Gastroesophageal sphincter (tissue), 4 donors: ENCODE data around the gene SNHG17. TPM values are rescaled to one million over a fixed set of nuclear protein-coding genes. Genes with fewer than 3 reads are reported as not detected.
A peak's percentile ranks its signal among the peaks of the same experiment; 100 is the strongest.

Experiments used
- ATAC-seq: fragments of 150-250 bp; one replicate; pipeline ENCODE4 v1.9.1; 2016; ENCODE audit warnings: mild to moderate bottlenecking, moderate library complexity
- H3K27ac ChIP-seq, 4 donors: fragments of 200-600 bp; sonication (generic) in 3 of 4; 1 replicate in 3 of 4; 2 replicates in 1 of 4; pipeline ENCODE4 v1.5.1; 2016 to 2019
- H3K27me3 ChIP-seq: fragments of 200-600 bp; sonication (generic); one replicate; pipeline ENCODE4 v1.5.1; 2019
- H3K36me3 ChIP-seq, 2 donors: fragments of 200-600 bp; sonication (generic); one replicate each; pipeline ENCODE4 v1.5.1; 2019; ENCODE audit warnings: control low read depth in 1 of 2
- H3K4me1 ChIP-seq, 3 donors: fragments of 200-600 bp; sonication (generic); 1 replicate in 2 of 3; 2 replicates in 1 of 3; pipeline ENCODE4 v1.5.1; 2016 to 2019; ENCODE audit warnings: control low read depth in 2 of 3
- H3K4me3 ChIP-seq, 2 donors: fragments of 200-600 bp; sonication (generic); one replicate each; pipeline ENCODE4 v1.5.1; 2019; ENCODE audit warnings: mild to moderate bottlenecking in 1 of 2, moderate library complexity in 1 of 2
- H3K9me3 ChIP-seq, 3 donors: fragments of 200-600 bp; sonication (generic); one replicate each; pipeline ENCODE4 v1.5.1; 2017 to 2019; ENCODE audit warnings: control low read depth in 2 of 3
- CTCF ChIP-seq, 4 experiments: fragments of 200-600 bp in 2 of 4; fragments of 450-650 bp in 2 of 4; sonication (generic) in 1 of 4; IDR thresholded peaks; one replicate each; pipeline ENCODE4 v1.5.1; 2017 to 2019; ENCODE audit warnings: antibody characterized with exemption in 4 of 4, mild to moderate bottlenecking in 2 of 4, moderate library complexity in 2 of 4
- EP300 ChIP-seq: sonication (generic); formaldehyde crosslinking; IDR thresholded peaks from one replicate; pipeline ENCODE4 v1.6.1; 2017; ENCODE audit warnings: antibody characterized with exemption, mild to moderate bottlenecking
- POLR2A ChIP-seq, 2 donors: fragments of 450-650 bp; IDR thresholded peaks; one replicate each; pipeline ENCODE4 v1.6.1; 2017; ENCODE audit warnings: antibody characterized with exemption in 2 of 2, mild to moderate bottlenecking in 2 of 2, moderate library complexity in 1 of 2
- POLR2AphosphoS5 ChIP-seq: sonication (generic); formaldehyde crosslinking; IDR thresholded peaks from one replicate; pipeline ENCODE4 v1.6.1; 2017; ENCODE audit warnings: antibody characterized with exemption
- WGBS, 2 donors: methylation state at CpG; one replicate each; pipeline ENCODE4 v1.1.5; 2018; ENCODE audit warnings: low coverage in 1 of 2; 5-methylcytosine and 5-hydroxymethylcytosine counted together
- total RNA-seq, 4 donors: library from RNA; depleted of rRNA; stranded (reverse); fragments of >200 nt; gene quantifications; one replicate each; pipeline ENCODE4 v1.1.0, GENCODE V29; 2016

Gene SNHG17
- total RNA-seq, 4 donors from 2014 or later: 6.7 to 26.5 (median 11.1) TPM

GRCh38 chr20:38423541-38423940 is 11.6 kb downstream of the SNHG17 start:
- TF ChIP-seq EP300: no peak
- no peak for TF ChIP-seq CTCF (IDR thresholded peaks at IDR 0.05)
- TF ChIP-seq POLR2AphosphoS5: no peak
- no peak for TF ChIP-seq POLR2A (IDR thresholded peaks at IDR 0.05)
- no peaks in the 10 kb centered on the region for H3K9me3 ChIP-seq
- peaks cover 0 to 100% of the 10 kb centered on the region in 2 donors for H3K36me3 ChIP-seq
- no peaks in the 10 kb centered on the region for H3K27me3 ChIP-seq
- H3K4me1 ChIP-seq: peaks cover 0 to 6% (median 0%) of the 10 kb centered on the region in 3 donors
- ATAC-seq: no peak
- 75 to 81% methylated on average over 3 to 4 of the region's 4 CpGs for WGBS, 2 donors
- no peak overlapping the region for H3K4me3 ChIP-seq
- no peak overlapping the region for H3K27ac ChIP-seq

GRCh38 chr20:38421915-38422314 is 13.2 kb downstream of the SNHG17 start:
- TF ChIP-seq POLR2A (IDR thresholded peaks at IDR 0.05): no peak
- TF ChIP-seq CTCF (IDR thresholded peaks at IDR 0.05): no peak
- no peak for TF ChIP-seq EP300
- no peak for TF ChIP-seq POLR2AphosphoS5
- Histone ChIP-seq H3K4me3 (no peak overlapping the region), H3K36me3 (peaks cover 0 to 89% of the 10 kb centered on the region in 2 donors), H3K4me1 (peaks cover 0 to 11% (median 0%) of the 10 kb centered on the region in 3 donors), H3K9me3 (no peaks in the 10 kb centered on the region), H3K27ac (no peak overlapping the region), H3K27me3 (no peaks in the 10 kb centered on the region)
- no peak for ATAC-seq
- WGBS, 2 donors: 57 to 84% methylated on average over 8 to 9 of the region's 10 CpGs

- Histone ChIP-seq H3K27ac (no peak overlapping the region), H3K4me3 (no peak overlapping the region), H3K4me1 (peaks cover 0 to 11% (median 0%) of the 10 kb centered on the region in 3 donors), H3K36me3 (peaks cover 0 to 88% of the 10 kb centered on the region in 2 donors), H3K9me3 (no peaks in the 10 kb centered on the region), H3K27me3 (no peaks in the 10 kb centered on the region)
- TF ChIP-seq EP300 (no peak), POLR2AphosphoS5 (no peak), CTCF (IDR thresholded peaks at IDR 0.05) (no peak), POLR2A (IDR thresholded peaks at IDR 0.05) (no peak)
- ATAC-seq: no peak
- 97 to 100% methylated on average over 1 to 4 of the region's 9 CpGs for WGBS, 2 donors
These were observed 14.6 kb downstream of the SNHG17 start for GRCh38 chr20:38420388-38421085.

- 17 to 50% methylated on average over 1 to 2 of the region's 4 CpGs for WGBS, 2 donors
- peaks cover 0 to 11% (median 0%) of the 10 kb centered on the region in 3 donors for H3K4me1 ChIP-seq
- peaks cover 0 to 88% of the 10 kb centered on the region in 2 donors for H3K36me3 ChIP-seq
- no peak overlapping the region for H3K27ac ChIP-seq
- TF ChIP-seq CTCF (IDR thresholded peaks at IDR 0.05) (no peak), POLR2A (IDR thresholded peaks at IDR 0.05) (no peak)
- ATAC-seq: peak; percentile 51
- no peaks in the 10 kb centered on the region for H3K9me3 ChIP-seq
- H3K4me3 ChIP-seq: no peak overlapping the region
- no peaks in the 10 kb centered on the region for H3K27me3 ChIP-seq
These were observed 16.5 kb downstream of the SNHG17 start for GRCh38 chr20:38418509-38419204.
